ENCODE data around the gene TSPAN16. TPM values are rescaled to one million over a fixed set of nuclear protein-coding genes. Genes with fewer than 3 reads are reported as not detected.

The TSPAN16 gene
- polyA plus RNA-seq (2011; rRNA removed), result not detected in 2 replicates
- not detected in 2 replicates for polyA minus RNA-seq (2011; rRNA and poly(A)+ RNA removed)

- CTCF ChIA-PET, result interaction anchor here (0.8 to 2.4 kb wide), 5 partner anchors 9 to 187 kb away, joined by 3 to 19 read pairs (median 6); partner anchors contain the start of gene SWSAP1
- H3K36me3 ChIP-seq (ENCODE audit: control insufficient read depth, insufficient read depth, low read length), result no peaks in the 10 kb centered on the region
- no peak for DNase-seq (ENCODE audit: low read depth)
- H3K4me3 ChIP-seq (ENCODE audit: low read depth, low read length), result no peak within 1 kb of the TSS
- POLR2A ChIA-PET, result no interaction called here
- peaks cover 7% of the 10 kb centered on the region for H3K27me3 ChIP-seq (ENCODE audit: control insufficient read depth, insufficient read depth, low read length)
- 0 out of 2 replicates have a peak, but pooled peaks have one; percentile 8 for TF ChIP-seq CTCF (IDR thresholded peaks at IDR 0.05; ENCODE audit: insufficient read depth, low read depth, low read length)
These were observed at the start of gene TSPAN16 for GRCh38 chr19:11295665-11296245. Gene TSPAN16, plus strand, starts transcription at chr19:11296160. Its CDS starts 138 bp downstream, at chr19:11296298.

GRCh38 chr19:11246941-11247340 lies 49.0 kb upstream of the TSPAN16 start:
- ChIA-PET CTCF (interaction anchor here (0.6 to 1.5 kb wide), 3 partner anchors 18 to 374 kb away, joined by 3 read pairs; no protein-coding TSS in a partner anchor), POLR2A (interaction anchor here (0.5 kb wide), 1 partner anchor 311 kb away, joined by 4 read pairs; no protein-coding TSS in a partner anchor)
- H3K36me3 ChIP-seq (ENCODE audit: control insufficient read depth, insufficient read depth, low read length), result peaks cover 21% of the 10 kb centered on the region
- no peaks in the 10 kb centered on the region for H3K27me3 ChIP-seq (ENCODE audit: control insufficient read depth, insufficient read depth, low read length)
- no peak for DNase-seq (ENCODE audit: low read depth)
- no peak for TF ChIP-seq CTCF (IDR thresholded peaks at IDR 0.05; ENCODE audit: insufficient read depth, low read depth, low read length)
- H3K4me3 ChIP-seq (ENCODE audit: low read depth, low read length), result no peak overlapping the region

GRCh38 chr19:11247391-11247790 lies 48.6 kb upstream of the TSPAN16 start:
- ChIA-PET POLR2A (no interaction called here), CTCF (interaction anchor here (0.9 kb wide), 1 partner anchor 235 kb away, joined by 3 read pairs; no protein-coding TSS in a partner anchor)

GRCh38 chr19:11247934-11248333 lies 48.0 kb upstream of the TSPAN16 start:
- CTCF ChIA-PET, result interaction anchor here (0.9 kb wide), 1 partner anchor 235 kb away, joined by 3 read pairs; no protein-coding TSS in a partner anchor
- H3K4me3 ChIP-seq (ENCODE audit: low read depth, low read length), result no peak overlapping the region
- POLR2A ChIA-PET, result interaction anchor here (0.6 kb wide), 1 partner anchor 10 kb away, joined by 3 read pairs; no protein-coding TSS in a partner anchor
- no peak for DNase-seq (ENCODE audit: low read depth)
- no peak for TF ChIP-seq CTCF (IDR thresholded peaks at IDR 0.05; ENCODE audit: insufficient read depth, low read depth, low read length)
- no peaks in the 10 kb centered on the region for H3K27me3 ChIP-seq (ENCODE audit: control insufficient read depth, insufficient read depth, low read length)
- H3K36me3 ChIP-seq (ENCODE audit: control insufficient read depth, insufficient read depth, low read length), result peaks cover 21% of the 10 kb centered on the region

More at GRCh38 chr19:11247391-11247790, 48.6 kb upstream of the TSPAN16 start:
- Histone ChIP-seq H3K4me3 (ENCODE audit: low read depth, low read length) (no peak overlapping the region), H3K36me3 (ENCODE audit: control insufficient read depth, insufficient read depth, low read length) (peaks cover 23% of the 10 kb centered on the region), H3K27me3 (ENCODE audit: control insufficient read depth, insufficient read depth, low read length) (no peaks in the 10 kb centered on the region)
- no peak for TF ChIP-seq CTCF (IDR thresholded peaks at IDR 0.05; ENCODE audit: insufficient read depth, low read depth, low read length)
- no peak for DNase-seq (ENCODE audit: low read depth)

GRCh38 chr19:11248852-11249251 lies 47.1 kb upstream of the TSPAN16 start:
- POLR2A ChIA-PET, result no interaction called here
- H3K27me3 ChIP-seq (ENCODE audit: control insufficient read depth, insufficient read depth, low read length), result no peaks in the 10 kb centered on the region
- TF ChIP-seq CTCF (IDR thresholded peaks at IDR 0.05; ENCODE audit: insufficient read depth, low read depth, low read length), result no peak
- DNase-seq (ENCODE audit: low read depth), result no peak
- peaks cover 19% of the 10 kb centered on the region for H3K36me3 ChIP-seq (ENCODE audit: control insufficient read depth, insufficient read depth, low read length)
- CTCF ChIA-PET, result no interaction called here
- H3K4me3 ChIP-seq (ENCODE audit: low read depth, low read length), result no peak overlapping the region

Data from BJ (cell line).